Right ventricle myocardium inferior (tissue), 1 donor: ENCODE measurements around the gene SPRED2. TPM values are rescaled to one million over a fixed set of nuclear protein-coding genes. Genes with fewer than 3 reads are reported as not detected.
A peak's percentile ranks its signal among the peaks of the same experiment; 100 is the strongest.

Experiments used
- ATAC-seq: fragments of 200-7000 bp; cut with Tn5 transposase; one replicate; pipeline ENCODE4 v1.9.1; 2020; ENCODE audit warnings: mild to moderate bottlenecking, moderate library complexity
- DNase-seq: peaks from one replicate; pipeline ENCODE4 v3.0.0; 2021; ENCODE audit errors: missing footprints
- intact Hi-C: fragments of 100-400 bp; cut with DNase I; formaldehyde crosslinking; loops from one replicate; pipeline ENCODE4 v1.11.0; 2022
- total RNA-seq: library from RNA; stranded (reverse); fragmentation: NEBNext Ultra II Directional; extraction: Animal tissue kit (Norgen Biotek cat#: 25700); gene quantifications from one replicate; pipeline ENCODE4 v1.2.1, GENCODE V29; 2021
- donor health status: DM: no; HTN: yes; CAD: no; lungs with severe emphysema.

Gene SPRED2
- total RNA-seq, 1 donor from 2014 or later = 14.0 TPM

- intact Hi-C loops = no loop called here
- no peak for DNase-seq
- no peak for ATAC-seq
Observed at GRCh38 chr2:65378290-65378689, 54.1 kb downstream of the SPRED2 start.

- ATAC-seq (peak; percentile 32), DNase-seq (no peak)
- intact Hi-C loops = no loop called here
Observed at GRCh38 chr2:65377556-65378192, 54.7 kb downstream of the SPRED2 start.

GRCh38 chr2:65375723-65376122, 56.7 kb downstream of the SPRED2 start:
- no peak for ATAC-seq
- DNase-seq = no peak
- intact Hi-C loops = no loop called here

- DNase-seq (no peak), ATAC-seq (no peak)
- intact Hi-C loops = no loop called here
Observed at GRCh38 chr2:65374999-65375398, 57.4 kb downstream of the SPRED2 start.

- intact Hi-C loops = no loop called here
- DNase-seq = no peak
- ATAC-seq = no peak
Observed at GRCh38 chr2:65374575-65374974, 57.8 kb downstream of the SPRED2 start.

GRCh38 chr2:65373365-65373918, 59.0 kb downstream of the SPRED2 start:
- DNase-seq (no peak), ATAC-seq (no peak)
- intact Hi-C loops = no loop called here

- intact Hi-C loops = no loop called here
- no peak for ATAC-seq
- DNase-seq = no peak
Observed at GRCh38 chr2:65372619-65373018, 59.8 kb downstream of the SPRED2 start.

- intact Hi-C loops = no loop called here
- DNase-seq = no peak
- peak; percentile 42 for ATAC-seq
Observed at GRCh38 chr2:65371074-65371434, 61.3 kb downstream of the SPRED2 start.

GRCh38 chr2:65370387-65371073, 61.9 kb downstream of the SPRED2 start:
- intact Hi-C loops = no loop called here
- DNase-seq (no peak), ATAC-seq (peak; percentile 61)

GRCh38 chr2:65369980-65370379, 62.4 kb downstream of the SPRED2 start:
- no peak for DNase-seq
- intact Hi-C loops = no loop called here
- no peak for ATAC-seq

- ATAC-seq = no peak
- DNase-seq = no peak
- intact Hi-C loops = no loop called here
Observed at GRCh38 chr2:65369574-65369973, 62.8 kb downstream of the SPRED2 start.

GRCh38 chr2:65368468-65368867, 63.9 kb downstream of the SPRED2 start:
- ATAC-seq (no peak), DNase-seq (no peak)
- intact Hi-C loops = no loop called here

- intact Hi-C loops = no loop called here
- ATAC-seq = peak; percentile 46
Observed at GRCh38 chr2:65367524-65367923, 64.9 kb downstream of the SPRED2 start.

GRCh38 chr2:65366595-65367125, 65.7 kb downstream of the SPRED2 start:
- DNase-seq (no peak), ATAC-seq (peak; percentile 40)
- intact Hi-C loops = no loop called here

More at GRCh38 chr2:65367524-65367923, 64.9 kb downstream of the SPRED2 start:
- DNase-seq = no peak

GRCh38 chr2:65364986-65365733, 67.2 kb downstream of the SPRED2 start:
- no peak for ATAC-seq
- intact Hi-C loops = no loop called here
- DNase-seq = no peak

- intact Hi-C loops = no loop called here
- ATAC-seq (no peak), DNase-seq (no peak)
Observed at GRCh38 chr2:65363879-65364666, 68.3 kb downstream of the SPRED2 start.

GRCh38 chr2:65361623-65362022, 70.8 kb downstream of the SPRED2 start:
- intact Hi-C loops = no loop called here
- ATAC-seq = no peak

GRCh38 chr2:65360441-65360840, 72.0 kb downstream of the SPRED2 start:
- ATAC-seq (no peak), DNase-seq (no peak)
- intact Hi-C loops = no loop called here

More at GRCh38 chr2:65361623-65362022, 70.8 kb downstream of the SPRED2 start:
- DNase-seq = no peak
